Lower leg skin (tissue), 4 donors: ENCODE data around the gene ZC3H7B. TPM values are rescaled to one million over a fixed set of nuclear protein-coding genes. Genes with fewer than 3 reads are reported as not detected.

Experiments
- DNase-seq, 2 donors: peaks; one replicate each; pipeline ENCODE4 v3.0.0-alpha.2; 2019; ENCODE audit warnings: low spot score in 2 of 2
- H3K4me3 ChIP-seq: fragments of 200-600 bp; sonication (generic); 2 replicates; pipeline ENCODE4 v1.5.1; 2017; ENCODE audit warnings: mild to moderate bottlenecking, low read depth; ENCODE audit not compliant: poor library complexity, severe bottlenecking
- POLR2A ChIP-seq, 2 donors: fragments of 450-650 bp; IDR thresholded peaks; one replicate each; pipeline ENCODE4 v1.6.1; 2016 to 2017; ENCODE audit warnings: antibody characterized with exemption in 2 of 2, mild to moderate bottlenecking in 1 of 2, moderate library complexity in 1 of 2
- WGBS, 2 donors: methylation state at CpG; one replicate each; pipeline ENCODE4 v1.1.5; 2018; 5-methylcytosine and 5-hydroxymethylcytosine counted together
- intact Hi-C: fragments of 100-400 bp; cut with DNase I; formaldehyde crosslinking; loops from one replicate; pipeline ENCODE4 v1.15.0; 2023; ENCODE audit warnings: low total_unique reads
- total RNA-seq, 4 donors: library from RNA; depleted of rRNA; stranded (reverse); fragments of >200 nt; gene quantifications; one replicate each; pipeline ENCODE4 v1.1.0, GENCODE V29; 2016
- TF ChIP-seq, protein P1 (sequence below), 3 donors: fragments of 450-650 bp; IDR thresholded peaks; one replicate each; pipeline ENCODE4 v1.5.1; 2016; ENCODE audit warnings: antibody characterized with exemption in 3 of 3, mild to moderate bottlenecking in 3 of 3, moderate library complexity in 2 of 3

ZC3H7B gene
- total RNA-seq, 4 donors from 2014 or later, result 19.9 to 39.9 (median 31.2) TPM

DNA sequence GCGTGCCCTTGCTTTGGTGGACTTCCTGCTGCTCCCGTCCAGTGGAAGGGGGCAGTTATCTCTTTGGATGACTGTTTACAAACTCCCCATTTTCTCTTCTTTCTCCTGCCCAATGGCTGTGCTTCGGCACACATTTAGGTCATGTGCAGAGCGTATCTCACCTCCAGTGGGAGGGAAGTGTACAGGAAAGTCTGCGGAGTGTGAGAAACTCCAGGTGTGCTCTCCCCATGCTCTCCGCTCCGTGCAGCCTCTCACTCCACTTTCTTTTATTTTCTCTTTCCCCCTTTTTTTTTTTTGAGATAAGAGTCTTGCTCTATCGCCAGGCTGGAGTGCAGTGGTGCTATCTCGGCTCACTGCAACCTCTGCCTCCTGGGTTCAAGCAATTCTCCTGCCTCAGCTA, 68.5 kb downstream of the ZC3H7B start:
- no peak overlapping the region for H3K4me3 ChIP-seq
- WGBS, 2 donors, result 62 to 75% methylated on average over 9 of the region's 9 CpGs
- intact Hi-C loops, result no loop called here
- DNase-seq, result no peak
- TF ChIP-seq, protein P1, sequence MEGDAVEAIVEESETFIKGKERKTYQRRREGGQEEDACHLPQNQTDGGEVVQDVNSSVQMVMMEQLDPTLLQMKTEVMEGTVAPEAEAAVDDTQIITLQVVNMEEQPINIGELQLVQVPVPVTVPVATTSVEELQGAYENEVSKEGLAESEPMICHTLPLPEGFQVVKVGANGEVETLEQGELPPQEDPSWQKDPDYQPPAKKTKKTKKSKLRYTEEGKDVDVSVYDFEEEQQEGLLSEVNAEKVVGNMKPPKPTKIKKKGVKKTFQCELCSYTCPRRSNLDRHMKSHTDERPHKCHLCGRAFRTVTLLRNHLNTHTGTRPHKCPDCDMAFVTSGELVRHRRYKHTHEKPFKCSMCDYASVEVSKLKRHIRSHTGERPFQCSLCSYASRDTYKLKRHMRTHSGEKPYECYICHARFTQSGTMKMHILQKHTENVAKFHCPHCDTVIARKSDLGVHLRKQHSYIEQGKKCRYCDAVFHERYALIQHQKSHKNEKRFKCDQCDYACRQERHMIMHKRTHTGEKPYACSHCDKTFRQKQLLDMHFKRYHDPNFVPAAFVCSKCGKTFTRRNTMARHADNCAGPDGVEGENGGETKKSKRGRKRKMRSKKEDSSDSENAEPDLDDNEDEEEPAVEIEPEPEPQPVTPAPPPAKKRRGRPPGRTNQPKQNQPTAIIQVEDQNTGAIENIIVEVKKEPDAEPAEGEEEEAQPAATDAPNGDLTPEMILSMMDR (IDR thresholded peaks at IDR 0.05), result no peak
- no peak for TF ChIP-seq POLR2A (IDR thresholded peaks at IDR 0.05)

DNA sequence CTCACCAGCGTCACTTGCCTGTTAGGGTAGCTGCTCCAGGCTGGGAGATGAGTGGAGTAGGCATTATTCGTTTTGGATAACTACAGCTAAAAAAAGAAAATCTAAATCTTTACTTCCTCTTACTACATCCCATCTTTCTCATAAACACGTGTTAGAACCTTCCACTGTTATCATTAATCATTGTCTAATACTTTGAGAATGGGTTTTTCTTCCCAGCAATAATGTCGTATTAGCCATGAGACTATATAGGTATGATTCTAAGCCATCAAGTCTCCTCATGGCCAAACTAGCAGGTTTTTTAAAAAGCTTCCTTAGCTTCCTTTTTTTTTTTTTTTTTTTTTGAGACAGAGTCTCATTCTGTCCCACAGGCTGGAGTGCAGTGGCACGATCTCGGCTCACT, 76.5 kb downstream of the ZC3H7B start:
- intact Hi-C loops, result no loop called here
- TF ChIP-seq, protein P1 (IDR thresholded peaks at IDR 0.05), result no peak
- no peak for TF ChIP-seq POLR2A (IDR thresholded peaks at IDR 0.05)
- DNase-seq, result no peak
- 43 to 55% methylated on average over 6 of the region's 6 CpGs for WGBS, 2 donors
- no peak overlapping the region for H3K4me3 ChIP-seq

DNA sequence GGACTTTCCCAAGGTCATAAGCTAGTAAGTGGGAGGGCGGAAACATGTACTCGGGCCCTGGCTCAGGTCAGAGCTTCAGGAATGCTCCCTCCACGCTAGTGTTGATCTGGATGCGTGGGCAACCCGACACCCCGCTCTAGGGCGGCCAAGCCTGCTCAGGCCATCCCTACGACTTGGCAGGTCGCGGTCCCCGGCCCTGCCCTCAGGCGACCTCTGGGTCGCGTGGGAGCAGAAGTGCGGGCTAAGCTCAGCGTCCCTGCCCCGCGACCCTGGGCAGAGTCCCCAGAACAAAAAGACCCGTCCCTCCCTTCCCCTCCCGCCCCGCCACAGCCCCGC, 79.6 kb downstream of the ZC3H7B start:
- TF ChIP-seq, protein P1 (IDR thresholded peaks at IDR 0.05), result no peak
- TF ChIP-seq POLR2A (IDR thresholded peaks at IDR 0.05), result peak in 1 of 2 donors; percentile 75
- no peak overlapping the region for H3K4me3 ChIP-seq
- 0 to 3% methylated on average over 3 to 22 of the region's 22 CpGs for WGBS, 2 donors
- intact Hi-C loops, result no loop called here
- peak in 1 of 2 donors; percentile 85 for DNase-seq

DNA sequence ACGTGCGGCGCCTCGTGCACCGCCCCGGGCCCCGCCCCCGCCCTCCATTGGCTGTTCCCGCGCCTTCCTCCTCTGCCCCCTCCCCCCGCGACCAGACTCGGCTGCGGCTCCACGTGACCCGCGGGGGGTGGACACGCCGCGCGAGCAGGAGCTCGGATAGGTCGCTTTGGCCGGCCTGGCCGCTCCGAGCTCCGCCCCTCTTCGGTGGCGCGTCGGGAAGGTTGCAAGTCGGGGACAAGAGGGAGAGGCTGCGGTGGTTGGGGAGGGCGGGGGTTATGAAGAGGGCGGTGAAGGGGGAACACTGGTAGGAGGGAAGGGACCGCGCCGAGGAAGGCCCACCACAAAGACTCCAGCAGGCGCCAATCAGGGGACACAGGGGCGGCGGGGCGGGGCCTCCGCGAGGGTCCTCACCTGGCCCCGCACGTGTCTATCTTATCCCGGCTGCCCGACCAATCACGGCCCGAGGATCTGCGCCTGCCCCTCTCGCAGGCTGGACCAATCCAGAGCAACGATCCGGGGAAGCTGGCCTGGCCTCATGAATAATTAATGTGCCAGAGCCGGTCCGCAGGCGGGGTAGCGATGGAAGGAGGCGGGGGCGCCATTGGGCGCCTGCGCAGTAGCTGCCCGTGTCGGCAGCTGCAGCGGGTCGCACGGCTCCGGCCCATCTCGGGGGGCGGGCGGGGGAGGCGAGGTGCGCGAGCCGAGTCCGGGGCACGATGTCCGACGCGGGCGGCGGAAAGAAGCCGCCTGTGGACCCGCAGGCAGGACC, 80.2 kb downstream of the ZC3H7B start, which contains the start of gene TEF:
Gene TEF (plus strand): TSS at position 614 of the 769 bp plus-strand sequence. CDS start 103 bp downstream, at position 717.
- peak in 1 of 2 donors; percentile 45 for TF ChIP-seq POLR2A (IDR thresholded peaks at IDR 0.05)
- TF ChIP-seq, protein P1 (IDR thresholded peaks at IDR 0.05), result no peak
- peak within 1 kb of the TSS; percentile 63 for H3K4me3 ChIP-seq
- intact Hi-C loops, result no loop called here
- WGBS, 2 donors, result 0% methylated on average over 42 to 69 of the region's 84 CpGs
- DNase-seq, result peak; percentile 99 to 100

DNA sequence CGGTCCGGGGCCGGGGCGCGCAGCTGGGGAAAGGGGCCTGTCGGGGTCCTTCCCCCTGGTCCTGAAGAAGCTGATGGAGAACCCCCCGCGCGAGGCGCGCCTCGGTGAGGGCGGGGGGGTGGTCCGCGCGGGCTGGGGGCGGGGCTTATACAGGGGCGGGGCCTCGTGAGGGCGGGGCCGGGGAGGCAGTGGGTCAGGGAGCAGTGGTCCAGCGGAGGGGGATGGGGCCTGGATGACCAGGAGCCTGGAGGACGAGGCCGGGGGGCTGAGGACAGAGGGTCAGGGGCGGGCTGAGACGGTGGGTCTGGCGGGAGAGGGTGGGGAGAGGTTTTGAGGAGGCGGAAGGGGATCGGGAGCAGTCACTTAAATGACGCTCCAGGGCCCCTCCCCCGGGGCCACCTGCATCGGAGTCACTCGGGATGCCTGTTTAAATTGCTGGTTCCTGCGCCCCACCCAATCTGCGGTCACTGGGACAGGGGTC, 80.8 kb downstream of the ZC3H7B start:
- intact Hi-C loops, result no loop called here
- 0 to 2% methylated on average over 26 to 28 of the region's 35 CpGs for WGBS, 2 donors
- TF ChIP-seq, protein P1 (IDR thresholded peaks at IDR 0.05), result no peak
- no peak for TF ChIP-seq POLR2A (IDR thresholded peaks at IDR 0.05)
- DNase-seq, result peak; percentile 72 to 96
- peak overlapping the region; percentile 63 for H3K4me3 ChIP-seq
